Smooth muscle cell (in vitro differentiated cells): ENCODE measurements around the gene POLD2. TPM values are rescaled to one million over a fixed set of nuclear protein-coding genes. Genes with fewer than 3 reads are reported as not detected.

ENCODE experiments used
- DNase-seq: peaks from one replicate; lab custom pipeline; 2025; ENCODE audit not compliant: unreplicated experiment; lab: John Stamatoyannopoulos, UW
- H2AFZ ChIP-seq: fragments of 200-600 bp; sonication (generic); 2 replicates; pipeline ENCODE4 v1.6.0; 2016; ENCODE audit warnings: antibody characterized with exemption, low read depth, mild to moderate bottlenecking
- H3F3A ChIP-seq: fragments of 200-600 bp; sonication (generic); 2 replicates; pipeline ENCODE4 v1.6.0; 2017; ENCODE audit warnings: antibody characterized with exemption, low read depth
- H3K27ac ChIP-seq: fragments of 200-600 bp; sonication (generic); 2 replicates; pipeline ENCODE4 v1.5.1; 2016; ENCODE audit warnings: low read depth, mild to moderate bottlenecking
- H3K27me3 ChIP-seq: fragments of 200-600 bp; sonication (generic); 2 replicates; pipeline ENCODE4 v1.6.1; 2016; ENCODE audit warnings: low read depth, mild to moderate bottlenecking
- H3K36me3 ChIP-seq: fragments of 200-600 bp; sonication (generic); 2 replicates; pipeline ENCODE4 v1.5.1; 2016; ENCODE audit warnings: low read depth
- H3K4me1 ChIP-seq: fragments of 200-600 bp; sonication (generic); 2 replicates; pipeline ENCODE4 v1.5.1; 2016; ENCODE audit warnings: low read depth
- H3K4me2 ChIP-seq: fragments of 200-600 bp; sonication (generic); 2 replicates; pipeline ENCODE4 v1.6.0; 2016; ENCODE audit warnings: mild to moderate bottlenecking
- H3K4me3 ChIP-seq: fragments of 200-600 bp; sonication (generic); 2 replicates; pipeline ENCODE4 v1.5.1; 2016; ENCODE audit warnings: mild to moderate bottlenecking
- H3K79me2 ChIP-seq: fragments of 200-600 bp; sonication (generic); 2 replicates; pipeline ENCODE4 v1.6.0; 2016; ENCODE audit warnings: low read depth, mild to moderate bottlenecking
- H3K9ac ChIP-seq: fragments of 200-600 bp; sonication (generic); 2 replicates; pipeline ENCODE4 v1.6.0; 2016; ENCODE audit warnings: low read depth
- H3K9me3 ChIP-seq: fragments of 200-600 bp; sonication (generic); replicated peaks from 2 replicates; pipeline ENCODE4 v1.5.1; 2016; ENCODE audit warnings: low read depth
- H4K20me1 ChIP-seq: fragments of 200-600 bp; sonication (generic); 2 replicates; pipeline ENCODE4 v1.6.0; 2016; ENCODE audit warnings: low read depth
- CTCF ChIP-seq: fragments of 200-600 bp; sonication (generic); IDR thresholded peaks from 2 replicates; pipeline ENCODE4 v1.5.1; 2017; ENCODE audit warnings: borderline replicate concordance, mild to moderate bottlenecking, antibody characterized with exemption; ENCODE audit not compliant: insufficient read depth, poor library complexity, severe bottlenecking
- WGBS: methylation state at CpG from one replicate; pipeline ENCODE4 v1.1.7; 2016; ENCODE audit warnings: low lambda C conversion rate; 5-methylcytosine and 5-hydroxymethylcytosine counted together
- polyA plus RNA-seq: library from polyadenylated mRNA; unstranded; fragments of >200 nt; fragmentation: Nextera tagmentation; extraction: Ambion mirVana; gene quantifications from 2 replicates; pipeline ENCODE4 v1.2.1, GENCODE V29; 2016
- total RNA-seq: library from RNA; depleted of rRNA; stranded (reverse); fragments of >200 nt; gene quantifications from 2 replicates; pipeline ENCODE4 v1.2.3, GENCODE V29; 2014

The POLD2 gene
- total and polyA plus RNA-seq, 2 experiments from 2014 or later = 45.5 to 151 TPM

GRCh38 chr7:44108768-44109750 lies 14.3 kb downstream of the POLD2 start:
- no peaks in the 10 kb centered on the region for H3K27me3 ChIP-seq

GRCh38 chr7:44107961-44108767 lies 15.2 kb downstream of the POLD2 start:
- no peak overlapping the region for H3K4me3 ChIP-seq
- H3K4me2 ChIP-seq = no peak overlapping the region
- peaks cover 4% of the 10 kb centered on the region for H3F3A ChIP-seq
- WGBS = 97% methylated on average over 15 of the region's 21 CpGs
- H4K20me1 ChIP-seq = peaks cover 18% of the 10 kb centered on the region
- H3K4me1 ChIP-seq = no peaks in the 10 kb centered on the region
- no peaks in the 10 kb centered on the region for H3K27me3 ChIP-seq
- no peaks in the 10 kb centered on the region for H3K9me3 ChIP-seq
- no peak overlapping the region for H3K9ac ChIP-seq
- H2AFZ ChIP-seq = no peak overlapping the region
- no peaks in the 10 kb centered on the region for H3K36me3 ChIP-seq
- no peak for DNase-seq
- H3K27ac ChIP-seq = no peak overlapping the region
- TF ChIP-seq CTCF = no peak
- peaks cover 23% of the 10 kb centered on the region for H3K79me2 ChIP-seq

More at GRCh38 chr7:44108768-44109750, 14.3 kb downstream of the POLD2 start:
- Histone ChIP-seq H3K36me3 (no peaks in the 10 kb centered on the region), H3F3A (no peaks in the 10 kb centered on the region), H2AFZ (no peak overlapping the region), H3K4me1 (no peaks in the 10 kb centered on the region), H4K20me1 (peaks cover 18% of the 10 kb centered on the region), H3K4me2 (no peak overlapping the region), H3K9ac (no peak overlapping the region), H3K79me2 (peaks cover 23% of the 10 kb centered on the region), H3K4me3 (no peak overlapping the region), H3K9me3 (no peaks in the 10 kb centered on the region), H3K27ac (no peak overlapping the region)
- DNase-seq = no peak
- WGBS = 91% methylated on average over 21 of the region's 21 CpGs
- no peak for TF ChIP-seq CTCF

GRCh38 chr7:44107116-44107960 lies 16.0 kb downstream of the POLD2 start:
- Histone ChIP-seq H3F3A (peaks cover 11% of the 10 kb centered on the region), H3K36me3 (no peaks in the 10 kb centered on the region), H3K27me3 (no peaks in the 10 kb centered on the region), H4K20me1 (peaks cover 18% of the 10 kb centered on the region), H2AFZ (no peak overlapping the region), H3K79me2 (peaks cover 23% of the 10 kb centered on the region), H3K4me2 (no peak overlapping the region), H3K27ac (no peak overlapping the region), H3K4me3 (no peak overlapping the region), H3K9ac (no peak overlapping the region), H3K4me1 (no peaks in the 10 kb centered on the region), H3K9me3 (no peaks in the 10 kb centered on the region)
- TF ChIP-seq CTCF = no peak
- no peak for DNase-seq
- WGBS = 92% methylated on average over 18 of the region's 18 CpGs
